ENCODE results near the gene NOG.

GRCh38 chr17:56641894-56642293, 48.4 kb downstream of the NOG start:
- TF ChIP-seq, protein P1, sequence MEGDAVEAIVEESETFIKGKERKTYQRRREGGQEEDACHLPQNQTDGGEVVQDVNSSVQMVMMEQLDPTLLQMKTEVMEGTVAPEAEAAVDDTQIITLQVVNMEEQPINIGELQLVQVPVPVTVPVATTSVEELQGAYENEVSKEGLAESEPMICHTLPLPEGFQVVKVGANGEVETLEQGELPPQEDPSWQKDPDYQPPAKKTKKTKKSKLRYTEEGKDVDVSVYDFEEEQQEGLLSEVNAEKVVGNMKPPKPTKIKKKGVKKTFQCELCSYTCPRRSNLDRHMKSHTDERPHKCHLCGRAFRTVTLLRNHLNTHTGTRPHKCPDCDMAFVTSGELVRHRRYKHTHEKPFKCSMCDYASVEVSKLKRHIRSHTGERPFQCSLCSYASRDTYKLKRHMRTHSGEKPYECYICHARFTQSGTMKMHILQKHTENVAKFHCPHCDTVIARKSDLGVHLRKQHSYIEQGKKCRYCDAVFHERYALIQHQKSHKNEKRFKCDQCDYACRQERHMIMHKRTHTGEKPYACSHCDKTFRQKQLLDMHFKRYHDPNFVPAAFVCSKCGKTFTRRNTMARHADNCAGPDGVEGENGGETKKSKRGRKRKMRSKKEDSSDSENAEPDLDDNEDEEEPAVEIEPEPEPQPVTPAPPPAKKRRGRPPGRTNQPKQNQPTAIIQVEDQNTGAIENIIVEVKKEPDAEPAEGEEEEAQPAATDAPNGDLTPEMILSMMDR (IDR thresholded peaks at IDR 0.05), result no peak
- TF ChIP-seq POLR2A (IDR thresholded peaks at IDR 0.05) (no peak), EP300 (IDR thresholded peaks at IDR 0.05) (no peak), POLR2AphosphoS5 (IDR thresholded peaks at IDR 0.05) (no peak)
